Measurements from ENCODE around the gene STK10.
"Not testable (repeated sequence)": the region's sequence is repeated elsewhere in the genome, so short reads cannot be mapped to it uniquely, and the experiment has no call there.

The STK10 gene

GRCh38 chr5:172162323-172162986, 25.6 kb downstream of the STK10 start:
- peak; percentile 25 for DNase-seq (ENCODE audit: low read depth)
- peak; percentile 39 for TF ChIP-seq CTCF (IDR thresholded peaks at IDR 0.05; ENCODE audit: control insufficient read depth, insufficient read depth, low read depth, low read length, missing control alignments)
- no peak overlapping the region for H3K4me3 ChIP-seq (ENCODE audit: control insufficient read depth, low read depth, low read length)

GRCh38 chr5:172160506-172160905, 27.5 kb downstream of the STK10 start:
- TF ChIP-seq CTCF (IDR thresholded peaks at IDR 0.05; ENCODE audit: control insufficient read depth, insufficient read depth, low read depth, low read length, missing control alignments): no peak
- no peak for DNase-seq (ENCODE audit: low read depth)
- H3K4me3 ChIP-seq (ENCODE audit: control insufficient read depth, low read depth, low read length): no peak overlapping the region

GRCh38 chr5:172159016-172159415, 29.0 kb downstream of the STK10 start:
- TF ChIP-seq CTCF (IDR thresholded peaks at IDR 0.05; ENCODE audit: control insufficient read depth, insufficient read depth, low read depth, low read length, missing control alignments): no peak
- DNase-seq (ENCODE audit: low read depth): no peak
- no peak overlapping the region for H3K4me3 ChIP-seq (ENCODE audit: control insufficient read depth, low read depth, low read length)

- TF ChIP-seq CTCF (IDR thresholded peaks at IDR 0.05; ENCODE audit: control insufficient read depth, insufficient read depth, low read depth, low read length, missing control alignments): no peak
- no peak for DNase-seq (ENCODE audit: low read depth)
- no peak overlapping the region for H3K4me3 ChIP-seq (ENCODE audit: control insufficient read depth, low read depth, low read length)
These were observed 31.5 kb downstream of the STK10 start for GRCh38 chr5:172156541-172156994.

GRCh38 chr5:172155101-172155500, 32.9 kb downstream of the STK10 start:
- DNase-seq (ENCODE audit: low read depth); H3K4me3 ChIP-seq (ENCODE audit: control insufficient read depth, low read depth, low read length): not testable (repeated sequence)

- no peak for TF ChIP-seq CTCF (IDR thresholded peaks at IDR 0.05; ENCODE audit: control insufficient read depth, insufficient read depth, low read depth, low read length, missing control alignments)
- DNase-seq (ENCODE audit: low read depth): no peak
These were observed 34.3 kb downstream of the STK10 start for GRCh38 chr5:172153695-172154094.

GRCh38 chr5:172151661-172152210, 36.3 kb downstream of the STK10 start:
- no peak for DNase-seq (ENCODE audit: low read depth)
- H3K4me3 ChIP-seq (ENCODE audit: control insufficient read depth, low read depth, low read length): no peak overlapping the region
- TF ChIP-seq CTCF (IDR thresholded peaks at IDR 0.05; ENCODE audit: control insufficient read depth, insufficient read depth, low read depth, low read length, missing control alignments): no peak

More at GRCh38 chr5:172153695-172154094, 34.3 kb downstream of the STK10 start:
- no peak overlapping the region for H3K4me3 ChIP-seq (ENCODE audit: control insufficient read depth, low read depth, low read length)
